Subcutaneous abdominal adipose tissue (tissue), 5 donors: ENCODE results near the gene DNPEP.

Experiments used
- H3K27ac ChIP-seq: one replicate; pipeline ENCODE4 v1.7.0; 2013; ENCODE audit warnings: low read depth, mild to moderate bottlenecking, inconsistent platforms, low read length, moderate library complexity
- H3K27me3 ChIP-seq, 5 donors: one replicate each; pipeline ENCODE4 v1.7.0; 2013; ENCODE audit warnings: low read length in 5 of 5, inconsistent platforms in 1 of 5; ENCODE audit not compliant: control insufficient read depth in 5 of 5, insufficient read depth in 4 of 5
- H3K36me3 ChIP-seq, 5 donors: one replicate each; pipeline ENCODE4 v1.7.0; 2013; ENCODE audit warnings: low read length in 5 of 5; ENCODE audit not compliant: control insufficient read depth in 5 of 5, insufficient read depth in 5 of 5
- H3K4me1 ChIP-seq, 5 donors: one replicate each; pipeline ENCODE4 v1.7.0; 2013; ENCODE audit warnings: low read length in 5 of 5, mild to moderate bottlenecking in 3 of 5, moderate library complexity in 1 of 5; ENCODE audit not compliant: control insufficient read depth in 5 of 5, insufficient read depth in 5 of 5
- H3K4me3 ChIP-seq, 5 donors: one replicate each; pipeline ENCODE4 v1.7.0; 2013; ENCODE audit warnings: low read length in 5 of 5, low read depth in 1 of 5
- H3K9ac ChIP-seq, 5 donors: one replicate each; pipeline ENCODE4 v1.7.0; 2013; ENCODE audit warnings: low read length in 5 of 5, mild to moderate bottlenecking in 4 of 5, moderate library complexity in 3 of 5
- H3K9me3 ChIP-seq, 5 donors: one replicate each; pipeline ENCODE4 v1.7.0; 2013; ENCODE audit warnings: low read length in 5 of 5; ENCODE audit not compliant: control insufficient read depth in 5 of 5
- donor health status: healthy.
- donor health status: healthy.
- donor health status: healthy.
- donor health status: healthy.
- donor health status: healthy.

The DNPEP gene

DNA sequence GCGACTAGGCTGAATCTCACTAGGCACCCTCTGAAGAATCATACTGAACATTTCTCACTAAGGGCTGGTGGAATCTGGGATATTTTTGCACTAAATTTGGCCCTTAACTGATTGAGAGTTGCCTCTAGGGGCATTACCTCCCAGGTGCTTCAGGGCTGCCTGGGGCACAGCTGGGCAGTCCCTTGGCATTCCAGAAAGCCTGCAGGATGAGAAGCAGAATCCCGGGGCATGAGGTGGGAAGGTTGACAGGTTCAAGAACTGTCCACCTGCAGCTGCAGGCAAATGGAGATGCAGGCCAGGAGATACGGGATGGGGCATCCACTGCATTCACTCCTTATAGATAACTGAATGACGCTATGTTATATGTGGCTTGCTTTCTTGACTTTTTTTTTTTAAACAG lies 62.6 kb downstream of the DNPEP start:
- H3K4me1 ChIP-seq = no peaks in the 10 kb centered on the region
- H3K36me3 ChIP-seq = no peaks in the 10 kb centered on the region
- H3K4me3 ChIP-seq = no peak overlapping the region
- no peak overlapping the region for H3K9ac ChIP-seq
- H3K27ac ChIP-seq = no peak overlapping the region
- H3K9me3 ChIP-seq = no peaks in the 10 kb centered on the region
- H3K27me3 ChIP-seq = peaks cover 3 to 21% (median 16%) of the 10 kb centered on the region in 5 donors

GRCh38 chr2:219323434-219323833 lies 64.3 kb downstream of the DNPEP start:
- no peaks in the 10 kb centered on the region for H3K9me3 ChIP-seq
- no peak overlapping the region for H3K9ac ChIP-seq
- H3K4me1 ChIP-seq = no peaks in the 10 kb centered on the region
- no peak overlapping the region for H3K4me3 ChIP-seq
- H3K27me3 ChIP-seq = peaks cover 3 to 16% (median 10%) of the 10 kb centered on the region in 5 donors
- no peak overlapping the region for H3K27ac ChIP-seq
- no peaks in the 10 kb centered on the region for H3K36me3 ChIP-seq
